GM23338 (cell line): Measurements from ENCODE around the gene PRKACA. TPM values are rescaled to one million over a fixed set of nuclear protein-coding genes. Genes with fewer than 3 reads are reported as not detected.

Experiments used
- ATAC-seq: fragments of 200-7000 bp; cut with Tn5 transposase; 3 replicates; pipeline ENCODE4 v1.9.1; 2020
- DNase-seq: peaks from one replicate; pipeline ENCODE4 v3.0.0-alpha.2; 2015; ENCODE audit warnings: low spot score
- H2AFZ ChIP-seq: fragments of 200-600 bp; sonication (generic); 2 replicates; pipeline ENCODE4 v1.8.0; 2016; ENCODE audit warnings: antibody characterized with exemption, mild to moderate bottlenecking, moderate library complexity
- H3F3A ChIP-seq: fragments of 200-600 bp; sonication (generic); replicated peaks from 2 replicates; pipeline ENCODE4 v1.8.0; 2017; ENCODE audit warnings: antibody characterized with exemption, mixed run types, low read depth
- H3K27ac ChIP-seq: fragments of 200-600 bp; sonication (generic); 2 replicates; pipeline ENCODE4 v1.6.1; 2016; ENCODE audit warnings: low read depth
- H3K27me3 ChIP-seq: fragments of 200-600 bp; sonication (generic); 2 replicates; pipeline ENCODE4 v1.8.0; 2016; ENCODE audit warnings: mild to moderate bottlenecking, mixed run types, moderate library complexity; ENCODE audit not compliant: insufficient read depth
- H3K36me3 ChIP-seq: fragments of 200-600 bp; sonication (generic); 2 replicates; pipeline ENCODE4 v1.8.0; 2016; ENCODE audit warnings: mild to moderate bottlenecking; ENCODE audit not compliant: insufficient read depth
- H3K4me1 ChIP-seq: fragments of 200-600 bp; sonication (generic); 2 replicates; pipeline ENCODE4 v1.8.0; 2016; ENCODE audit warnings: mild to moderate bottlenecking, moderate library complexity; ENCODE audit not compliant: insufficient read depth
- H3K4me2 ChIP-seq: fragments of 200-600 bp; sonication (generic); 2 replicates; pipeline ENCODE4 v1.7.1; 2017; ENCODE audit warnings: mixed run types
- H3K4me3 ChIP-seq: fragments of 200-600 bp; sonication (generic); 2 replicates; pipeline ENCODE4 v1.6.1; 2016; ENCODE audit warnings: mixed run types
- H3K79me2 ChIP-seq: fragments of 200-600 bp; sonication (generic); replicated peaks from 2 replicates; pipeline ENCODE4 v1.8.0; 2017; ENCODE audit warnings: mild to moderate bottlenecking; ENCODE audit not compliant: insufficient read depth
- H3K9me2 ChIP-seq: fragments of 200-600 bp; sonication (generic); 2 replicates; pipeline ENCODE4 v1.8.0; 2017; ENCODE audit not compliant: insufficient read depth
- H4K20me1 ChIP-seq: fragments of 200-600 bp; sonication (generic); replicated peaks from 2 replicates; pipeline ENCODE4 v1.8.0; 2017; ENCODE audit warnings: mild to moderate bottlenecking; ENCODE audit not compliant: insufficient read depth
- H3K27ac Mint-ChIP-seq: 2 replicates; pipeline ENCODE4 v1.8.0; 2020; ENCODE audit warnings: inconsistent platforms, mild to moderate bottlenecking, moderate library complexity, mixed read lengths
- H3K27me3 Mint-ChIP-seq: 3 replicates; pipeline ENCODE4 v1.8.0; 2022; ENCODE audit warnings: low read depth, mild to moderate bottlenecking, moderate library complexity, mixed read lengths, inconsistent platforms; ENCODE audit not compliant: insufficient read depth, poor library complexity
- H3K36me3 Mint-ChIP-seq: 3 replicates; pipeline ENCODE4 v1.8.0; 2021; ENCODE audit warnings: low read depth, mild to moderate bottlenecking, inconsistent platforms, moderate library complexity, mixed read lengths
- H3K4me1 Mint-ChIP-seq: 3 replicates; pipeline ENCODE4 v1.8.0; 2020; ENCODE audit warnings: mild to moderate bottlenecking, inconsistent platforms, mixed read lengths
- H3K4me3 Mint-ChIP-seq: 3 replicates; pipeline ENCODE4 v1.8.0; 2021; ENCODE audit warnings: moderate library complexity, mild to moderate bottlenecking, inconsistent platforms, mixed read lengths
- H3K9me3 Mint-ChIP-seq: 3 replicates; pipeline ENCODE4 v1.8.0; 2020; ENCODE audit warnings: moderate library complexity, mild to moderate bottlenecking, inconsistent platforms, mixed read lengths
- CREB1 ChIP-seq: fragments of 250-450 bp; sonication (Bioruptor Pico); IDR thresholded peaks from 2 replicates; pipeline ENCODE4 v1.5.0; 2020; ENCODE audit warnings: low read depth, mild to moderate bottlenecking, moderate library complexity
- CTCF ChIP-seq, 2 experiments: fragments of 200-600 bp in 1 of 2; sonication (generic) in 1 of 2; conservative IDR thresholded peaks; 2 replicates each; pipeline versions ENCODE4 v1.5.1 to v1.6.1; 2016 to 2017; ENCODE audit warnings: antibody characterized with exemption in 2 of 2, low read depth in 2 of 2, mild to moderate bottlenecking in 2 of 2, moderate library complexity in 1 of 2
- ETS1 ChIP-seq: IDR thresholded peaks from 2 replicates; pipeline ENCODE4 v1.6.1; 2016; ENCODE audit warnings: antibody characterized with exemption
- EZH2 ChIP-seq: fragments of 200-600 bp; sonication (generic); IDR thresholded peaks from one replicate; pipeline ENCODE4 v1.8.0; 2017; ENCODE audit warnings: antibody characterized with exemption, mild to moderate bottlenecking, low read depth; ENCODE audit not compliant: unreplicated experiment
- EZH2phosphoT487 ChIP-seq: fragments of 200-600 bp; sonication (generic); IDR thresholded peaks from one replicate; pipeline ENCODE4 v1.8.1; 2018; ENCODE audit warnings: antibody characterized with exemption; ENCODE audit not compliant: unreplicated experiment
- JUNB ChIP-seq: IDR thresholded peaks from one replicate; pipeline ENCODE4 v1.6.1; 2016; ENCODE audit warnings: antibody characterized with exemption; ENCODE audit not compliant: unreplicated experiment
- NANOG ChIP-seq: IDR thresholded peaks from 2 replicates; pipeline ENCODE4 v1.6.1; 2016; ENCODE audit warnings: antibody characterized with exemption, borderline replicate concordance
- POLR2AphosphoS5 ChIP-seq: IDR thresholded peaks from 2 replicates; pipeline ENCODE4 v1.6.1; 2016; ENCODE audit warnings: antibody characterized with exemption, low read depth
- REST ChIP-seq: IDR thresholded peaks from one replicate; pipeline ENCODE4 v1.6.1; 2018; ENCODE audit warnings: antibody characterized with exemption; ENCODE audit not compliant: unreplicated experiment
- STAT1 ChIP-seq: IDR thresholded peaks from one replicate; pipeline ENCODE4 v1.6.1; 2016; ENCODE audit warnings: antibody characterized with exemption; ENCODE audit not compliant: unreplicated experiment
- ZNF462 ChIP-seq: fragments of 250-450 bp; sonication (Bioruptor Pico); IDR thresholded peaks from 2 replicates; pipeline ENCODE4 v1.5.0; 2020; ENCODE audit warnings: mild to moderate bottlenecking, moderate library complexity
- polyA plus RNA-seq: library from polyadenylated mRNA; unstranded; fragments of >200 nt; fragmentation: Nextera tagmentation; extraction: Ambion mirVana; gene quantifications from 2 replicates; pipeline ENCODE4 v1.2.1, GENCODE V29; 2016
- total RNA-seq: library from RNA; depleted of rRNA; stranded (reverse); fragments of >200 nt; shearing (Covaris generic); gene quantifications from 2 replicates; pipeline ENCODE4 v1.2.3, GENCODE V29; 2014

PRKACA gene
- total and polyA plus RNA-seq, 2 experiments from 2014 or later: 13.0 to 31.3 TPM

- H3K27me3 ChIP-seq: no peaks in the 10 kb centered on the region
- H3K27ac Mint-ChIP-seq: no peak overlapping the region
- H3K4me1 ChIP-seq: no peaks in the 10 kb centered on the region
- DNase-seq (no peak), ATAC-seq (no peak)
- H3K36me3 ChIP-seq: peaks cover 8% of the 10 kb centered on the region; the same call in 1 of the 2 replicates
- no peak overlapping the region for H3K27ac ChIP-seq
- H3K27me3 Mint-ChIP-seq: peaks cover 9% of the 10 kb centered on the region
- no peaks in the 10 kb centered on the region for H3K79me2 ChIP-seq
- TF ChIP-seq REST: no peak
- TF ChIP-seq JUNB: no peak
- TF ChIP-seq EZH2phosphoT487: no peak
- no peak for TF ChIP-seq NANOG
- TF ChIP-seq POLR2AphosphoS5: no peak
- TF ChIP-seq CREB1 (CRISPR knock-in tag): no peak
- TF ChIP-seq CTCF (conservative IDR thresholded peaks at IDR 0.05; ENCODE audit: low read depth in 2 of 2): no peak
- TF ChIP-seq STAT1: no peak
- no peak for TF ChIP-seq EZH2
- no peak for TF ChIP-seq ETS1
- TF ChIP-seq ZNF462 (CRISPR knock-in tag): no peak
- no peaks in the 10 kb centered on the region for H3K4me1 Mint-ChIP-seq
- H3K4me2 ChIP-seq: no peak overlapping the region
- H3F3A ChIP-seq: peaks cover 1% of the 10 kb centered on the region; the same call in 1 of the 2 replicates
- H3K4me3 ChIP-seq: no peak overlapping the region
- no peak overlapping the region for H2AFZ ChIP-seq
- H3K9me2 ChIP-seq: no peaks in the 10 kb centered on the region
- H3K36me3 Mint-ChIP-seq: peaks cover 61% of the 10 kb centered on the region
- no peak overlapping the region for H3K4me3 Mint-ChIP-seq
- no peaks in the 10 kb centered on the region for H3K9me3 Mint-ChIP-seq
- no peaks in the 10 kb centered on the region; the same call in 1 of the 2 replicates for H4K20me1 ChIP-seq
These were observed 39.6 kb upstream of the PRKACA start for GRCh38 chr19:14156971-14157717.
